HG02588 (cell line): ENCODE measurements around the gene G6PD.
A peak's percentile ranks its signal among the peaks of the same experiment; 100 is the strongest.
"Not testable (repeated sequence)": the region's sequence is repeated elsewhere in the genome, so short reads cannot be mapped to it uniquely, and the experiment has no call there.

Source experiments
- ATAC-seq: cut with Tn5 transposase; IDR thresholded peaks from one replicate; pipeline ENCODE4 v1.9.1; 2021; ENCODE audit warnings: mild to moderate bottlenecking, moderate library complexity; ENCODE audit not compliant: unreplicated experiment

G6PD gene

DNA sequence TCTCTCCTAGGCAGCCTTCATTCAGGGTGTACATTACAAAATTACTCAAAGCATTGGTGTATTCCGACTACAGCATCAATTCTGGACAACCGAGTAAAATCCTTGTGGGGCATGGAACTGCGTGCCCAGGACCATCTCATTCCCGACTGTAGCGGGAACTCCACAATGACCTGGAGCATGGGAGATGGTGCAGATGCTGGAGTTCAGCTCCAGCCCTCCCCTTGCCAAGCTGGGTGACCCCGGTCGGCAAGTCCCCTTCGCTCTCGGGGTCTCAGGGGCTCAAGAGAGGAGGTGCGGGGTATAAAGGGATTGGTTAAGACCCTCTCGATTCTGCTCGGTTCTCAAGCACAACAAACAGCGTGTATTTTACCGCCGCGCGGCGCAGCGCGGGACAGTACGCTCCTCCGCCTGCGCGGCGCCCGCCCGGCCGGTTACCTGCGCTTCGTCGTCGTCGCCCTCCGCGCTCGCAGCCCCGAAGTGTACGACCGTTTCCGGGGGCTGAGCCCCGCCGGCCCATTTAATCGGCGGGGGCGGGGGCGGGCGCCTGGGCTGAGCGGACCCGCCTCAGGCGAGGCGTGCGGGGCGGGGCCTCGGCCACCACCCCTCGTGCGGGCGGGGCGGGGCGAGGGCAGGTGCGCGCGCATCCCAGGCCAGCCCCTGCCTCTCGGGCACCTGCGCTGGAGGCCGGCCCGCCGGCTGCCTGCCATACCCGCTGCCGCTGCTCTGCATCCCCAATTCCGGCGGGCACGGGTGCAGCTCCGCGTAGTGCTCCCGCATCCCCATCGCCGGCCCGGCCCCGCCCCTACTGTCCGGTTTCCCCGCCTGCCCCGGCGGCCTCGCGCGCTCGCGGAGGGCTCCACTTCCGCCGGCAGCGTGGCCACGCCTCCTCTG is at the start of gene G6PD:
Gene G6PD (minus strand): TSS at position 493 of the 891 bp plus-strand sequence. CDS start 691 bp downstream, outside the sequence.
- peak; percentile 51 for ATAC-seq

DNA sequence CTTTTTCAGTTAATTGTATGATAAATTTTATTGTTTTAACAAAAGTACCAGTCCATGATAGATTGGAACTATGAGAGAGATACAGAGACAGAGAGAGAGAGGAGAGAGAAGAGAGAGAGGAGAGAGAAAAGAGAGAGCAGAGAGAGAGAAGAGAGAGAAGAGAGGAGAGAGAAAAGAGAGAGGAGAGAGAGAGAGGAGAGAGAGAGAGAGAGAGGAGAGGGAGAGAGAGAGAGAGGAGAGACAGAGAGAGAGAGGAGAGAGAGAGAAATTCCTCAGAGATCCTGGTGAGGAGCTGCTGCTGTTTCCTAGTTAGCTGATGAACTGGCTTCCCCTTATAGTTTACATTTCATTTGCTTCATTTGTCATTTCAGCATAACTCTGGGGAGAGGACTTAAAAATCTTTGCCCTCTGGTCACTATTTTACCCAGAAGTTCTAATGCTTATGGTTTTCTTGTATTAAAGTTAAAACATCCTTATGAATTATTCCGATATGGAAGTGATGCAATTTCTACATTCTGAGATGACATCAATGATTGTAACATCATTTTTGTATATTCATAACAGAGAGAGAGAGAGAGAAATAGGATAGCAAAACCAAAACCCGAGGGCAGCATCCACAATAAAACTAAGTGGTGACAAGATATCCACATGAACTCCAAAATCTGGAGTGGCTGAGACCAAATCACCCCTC is 49.1 kb upstream of the G6PD start:
- ATAC-seq, result no peak

DNA sequence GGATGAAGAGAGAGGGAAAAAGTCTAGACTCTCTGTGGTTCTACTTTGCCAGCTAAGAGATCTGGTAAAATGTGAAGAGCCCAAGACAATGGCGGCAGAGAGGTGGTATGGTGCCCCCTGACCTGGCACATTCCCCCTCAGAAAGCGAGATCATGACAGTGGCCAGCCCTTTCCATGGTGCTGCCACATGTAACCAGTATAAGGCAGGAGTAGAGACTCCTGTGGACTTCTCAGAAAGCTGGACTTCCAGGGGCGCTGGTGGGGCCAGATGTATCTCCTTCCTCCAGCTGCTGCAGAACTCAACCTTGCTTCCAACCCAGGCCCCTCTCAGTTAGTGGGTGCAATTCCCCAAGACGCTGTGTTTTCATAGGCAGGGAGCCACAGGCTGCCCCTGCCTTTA is 47.8 kb upstream of the G6PD start:
- no peak for ATAC-seq

DNA sequence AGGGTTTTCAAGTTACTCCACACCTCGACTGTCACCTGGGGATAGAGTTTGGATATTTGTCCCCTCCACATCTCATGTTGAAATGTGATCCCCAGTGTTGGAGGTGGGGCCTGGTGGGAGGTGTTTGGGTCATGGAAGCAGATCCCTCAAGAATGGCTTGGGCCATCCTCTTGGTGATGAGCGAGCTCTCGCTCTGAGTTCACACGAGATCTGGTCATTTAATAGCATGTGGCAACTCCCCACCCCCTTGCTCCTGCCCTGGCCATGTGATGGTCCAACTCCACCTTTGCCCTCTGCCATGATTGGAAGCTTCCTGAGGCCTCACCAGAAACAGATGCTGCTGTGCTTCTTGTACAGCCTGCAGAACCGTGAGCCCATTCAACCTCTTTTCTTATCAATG is 46.6 kb upstream of the G6PD start:
- no peak for ATAC-seq

DNA sequence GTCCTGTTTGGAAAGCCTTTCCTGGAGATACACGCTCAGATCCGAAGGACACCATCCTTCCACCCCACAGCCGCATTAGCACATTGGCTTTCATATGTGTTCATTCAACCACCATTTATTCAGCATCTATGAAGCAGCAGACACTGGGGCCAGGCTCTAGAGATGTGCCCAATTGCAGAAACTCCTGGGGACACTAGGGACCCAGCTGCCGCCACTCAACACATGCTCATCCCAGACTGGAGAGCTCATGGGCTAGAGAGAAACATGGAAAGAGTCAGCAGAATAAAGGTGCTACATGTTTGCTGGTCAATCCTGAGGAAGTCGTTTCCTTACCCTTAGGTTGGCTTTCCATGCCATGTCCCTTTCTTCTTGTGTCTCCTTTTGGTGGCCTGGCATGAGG is 45.9 kb upstream of the G6PD start:
- ATAC-seq, result no peak

DNA sequence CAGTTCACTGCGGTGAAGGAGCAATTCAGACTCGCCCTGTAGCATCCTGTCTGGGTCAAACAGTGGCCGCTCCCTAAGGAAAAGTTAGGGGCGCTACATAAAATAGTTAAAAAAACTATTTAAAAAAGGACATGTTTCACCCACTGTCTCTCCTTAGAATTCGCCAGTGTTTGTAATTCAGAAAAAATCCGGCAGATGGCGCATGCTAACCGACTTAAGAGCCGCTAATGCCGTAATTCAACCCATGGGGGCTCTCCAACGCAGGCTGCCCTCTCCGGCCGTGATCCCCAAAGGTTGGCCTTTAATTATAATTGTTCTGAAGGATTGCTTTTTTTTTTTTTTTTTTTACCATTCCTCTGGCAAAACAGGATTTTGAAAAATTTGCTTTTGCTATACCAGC is 43.8 kb upstream of the G6PD start:
- ATAC-seq, result not testable (repeated sequence)

DNA sequence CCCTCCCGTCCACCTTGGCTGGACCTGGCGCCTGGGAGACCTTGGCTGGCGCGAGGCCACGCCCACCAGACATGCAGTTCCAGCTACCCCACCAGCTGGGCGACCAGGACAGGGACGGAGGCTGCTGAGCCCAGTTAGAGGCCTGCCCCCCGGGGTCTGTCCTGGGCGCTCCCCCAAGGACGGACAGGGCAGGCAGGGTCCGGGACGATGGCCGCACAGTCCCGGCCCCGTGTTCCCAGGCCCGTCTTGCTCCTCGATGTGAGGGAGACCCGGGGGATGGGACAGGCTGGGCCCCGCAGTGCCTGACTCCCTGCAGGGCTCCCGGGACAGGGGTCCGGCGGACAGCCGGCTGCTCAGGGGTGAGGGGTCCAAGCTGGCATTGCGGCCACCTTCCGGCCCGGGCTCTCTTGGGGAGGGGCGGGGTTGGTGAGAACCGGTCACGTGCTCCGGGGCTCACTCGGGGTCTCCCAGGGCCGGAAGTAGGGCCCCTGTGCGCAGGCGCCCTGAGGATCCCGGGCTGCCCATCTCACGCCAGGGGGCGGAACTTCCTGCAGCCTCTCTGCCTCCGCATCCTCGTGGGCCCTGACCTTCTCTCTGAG is 38.0 kb upstream of the G6PD start, which contains the start of gene CTAG1A:
Gene CTAG1A (plus strand): TSS at position 549 of the 599 bp plus-strand sequence. CDS start 74 bp downstream, outside the sequence.
- not testable (repeated sequence) for ATAC-seq

DNA sequence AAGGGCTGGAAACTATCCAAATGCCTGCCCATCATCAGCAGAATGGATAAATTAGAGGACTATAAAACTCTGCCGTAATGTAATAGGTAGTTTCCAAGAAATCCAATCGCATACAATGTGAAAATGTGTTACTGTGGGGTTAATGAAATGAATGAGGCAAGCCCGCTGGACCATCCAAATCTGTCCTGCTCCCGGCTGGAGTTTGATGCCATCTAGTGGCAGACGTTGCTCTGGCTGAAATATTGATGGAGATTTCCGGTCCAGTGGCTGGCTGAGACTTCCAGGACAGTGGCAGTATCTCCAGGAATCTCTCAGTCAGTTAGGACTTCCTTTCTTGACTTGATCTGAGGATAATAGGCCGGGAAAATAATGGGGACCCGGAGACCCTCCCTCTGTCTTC is 36.3 kb upstream of the G6PD start:
- ATAC-seq, result not testable (repeated sequence)

DNA sequence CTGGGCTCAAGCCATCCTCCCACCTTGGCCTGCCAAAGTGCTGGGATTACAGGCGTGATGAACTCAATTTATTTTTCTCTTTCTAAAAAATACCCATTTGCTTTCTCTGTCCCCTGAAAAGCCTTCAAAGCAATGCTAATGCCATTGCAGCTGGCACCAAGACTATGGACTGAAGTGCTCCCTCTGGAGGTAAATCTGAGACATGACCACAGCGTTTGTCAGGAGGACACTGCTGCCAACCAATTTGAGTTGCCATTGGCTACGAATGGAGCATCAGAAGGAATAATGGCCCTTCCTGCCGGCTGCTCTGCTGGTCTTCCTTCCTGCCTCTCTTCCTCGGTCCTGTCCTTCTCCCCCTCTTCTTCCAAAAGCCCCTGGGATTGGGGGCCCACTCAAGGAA is 28.4 kb upstream of the G6PD start:
- ATAC-seq, result not testable (repeated sequence)

DNA sequence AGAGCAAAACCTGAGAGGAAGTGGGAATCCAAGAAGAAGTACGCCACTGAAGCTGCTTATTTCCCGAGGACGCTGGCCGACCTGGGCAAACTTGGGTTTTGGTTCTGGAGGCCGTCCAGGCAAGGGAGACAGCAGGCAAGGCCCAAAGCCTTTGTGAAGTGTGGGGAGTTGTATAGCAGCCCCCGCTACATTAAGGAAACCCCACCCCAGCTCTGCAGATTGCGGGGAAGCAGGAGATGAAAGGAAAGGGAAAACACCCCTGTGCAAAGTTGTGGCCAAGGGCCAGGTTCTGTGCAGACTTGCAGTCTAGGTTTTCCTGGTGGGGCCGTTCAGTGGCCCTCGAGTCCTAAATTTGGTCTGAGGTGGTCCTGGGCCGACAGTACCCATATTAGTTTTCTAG is 26.4 kb upstream of the G6PD start:
- ATAC-seq, result not testable (repeated sequence)

DNA sequence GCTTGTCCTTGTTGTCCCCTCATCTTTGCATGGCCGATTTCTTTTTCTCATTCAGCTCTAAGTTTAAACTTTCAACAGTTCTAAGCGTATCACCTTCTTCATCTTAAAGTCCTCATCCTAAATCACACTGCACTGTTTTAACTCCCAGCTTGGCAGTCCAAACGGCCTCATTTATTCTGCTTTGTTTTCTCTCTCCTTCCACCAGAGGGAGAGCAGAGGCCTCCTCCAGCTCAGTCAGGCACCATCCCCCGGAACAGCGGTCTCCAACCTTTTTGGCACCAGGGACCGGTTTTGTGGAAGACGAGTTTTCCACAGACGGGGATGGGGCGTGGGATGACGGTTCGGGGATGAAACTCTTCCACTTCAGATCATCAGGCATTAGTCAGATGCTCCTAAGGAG is 23.7 kb upstream of the G6PD start:
- ATAC-seq, result not testable (repeated sequence)

DNA sequence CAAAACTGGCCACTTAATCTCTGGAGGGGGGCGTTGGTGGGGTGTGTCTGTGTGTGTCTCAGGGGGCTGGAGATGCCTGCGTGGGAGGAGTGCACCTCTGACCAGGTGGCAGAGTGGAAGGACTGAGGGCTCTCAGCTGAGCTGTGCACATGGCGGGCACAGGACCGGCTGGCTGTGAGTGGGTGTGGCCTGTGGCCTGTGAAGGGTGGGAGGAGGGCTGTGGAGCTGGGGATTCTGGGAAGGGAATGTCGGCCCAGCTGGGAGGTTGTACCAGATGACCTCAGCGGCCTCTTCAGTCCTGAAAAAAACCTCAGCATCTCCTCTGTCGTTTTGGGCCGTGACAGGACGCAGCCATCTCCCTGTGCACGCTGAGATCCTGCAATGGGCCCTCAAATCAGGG is 15.6 kb upstream of the G6PD start:
- ATAC-seq, result not testable (repeated sequence)

DNA sequence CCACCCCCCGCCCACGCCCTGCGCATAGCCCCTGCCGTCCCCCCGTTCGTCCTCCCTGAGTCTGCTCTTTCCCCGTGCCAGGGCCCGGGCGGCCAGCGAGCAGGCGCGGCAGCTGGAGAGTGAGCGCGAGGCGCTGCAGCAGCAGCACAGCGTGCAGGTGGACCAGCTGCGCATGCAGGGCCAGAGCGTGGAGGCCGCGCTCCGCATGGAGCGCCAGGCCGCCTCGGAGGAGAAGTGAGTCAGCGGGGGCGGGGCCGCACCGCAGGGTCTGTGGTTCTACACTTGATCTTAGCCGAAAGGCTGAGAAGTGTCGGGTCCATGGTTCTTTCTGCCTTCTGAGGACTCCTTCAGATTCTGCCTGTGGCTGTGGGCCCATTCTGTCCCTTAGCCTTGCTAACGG is 13.7 kb upstream of the G6PD start:
- ATAC-seq, result not testable (repeated sequence)

DNA sequence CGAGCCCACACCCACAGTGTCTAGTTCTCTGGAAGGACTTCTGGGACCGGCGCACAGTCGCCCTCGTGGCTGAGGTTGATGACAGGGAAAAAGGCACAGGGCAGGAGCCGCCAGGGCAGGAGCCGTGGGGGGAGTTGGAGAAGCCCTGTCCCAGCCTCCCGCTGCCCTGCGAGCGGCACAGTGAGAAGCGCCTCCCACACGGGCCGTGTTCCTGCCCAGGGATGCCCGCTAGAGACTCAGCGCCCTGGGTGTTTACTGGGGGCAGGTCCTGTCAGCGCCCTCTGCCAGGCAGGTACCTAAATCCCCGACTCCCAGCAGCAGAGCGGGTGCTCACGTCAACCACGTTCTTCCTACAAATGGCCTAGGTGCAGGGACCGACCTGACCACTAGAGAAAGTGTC is 12.2 kb upstream of the G6PD start:
- ATAC-seq, result not testable (repeated sequence)

DNA sequence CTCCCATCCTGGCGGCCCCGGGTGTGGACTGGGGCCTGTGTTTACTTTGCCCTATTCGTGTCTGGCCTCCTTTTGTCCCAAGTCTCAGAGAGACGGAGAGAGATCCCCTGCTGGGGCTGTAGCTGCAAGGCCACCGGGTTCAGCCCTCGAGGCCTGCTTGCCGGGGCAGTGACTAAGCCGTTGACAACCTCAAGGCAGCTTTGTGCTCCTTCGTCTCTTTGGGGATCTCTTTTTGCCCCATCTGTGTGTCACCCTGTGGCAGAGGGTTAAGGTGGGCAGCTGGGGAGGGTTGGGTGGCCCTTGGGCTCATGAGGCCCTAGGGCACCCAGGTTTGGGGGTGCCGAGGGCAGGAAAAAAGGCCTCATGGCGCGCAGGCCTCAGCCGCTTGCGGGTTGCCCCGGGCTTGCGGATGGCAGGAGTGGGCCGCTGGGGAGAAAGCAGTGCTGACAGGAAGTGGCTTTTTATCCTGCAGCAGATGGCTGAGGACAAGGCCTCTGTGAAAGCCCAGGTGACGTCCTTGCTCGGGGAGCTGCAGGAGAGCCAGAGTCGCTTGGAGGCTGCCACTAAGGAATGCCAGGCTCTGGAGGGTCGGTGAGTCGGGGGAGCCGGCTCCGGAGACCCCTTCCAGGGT is 11.5 kb upstream of the G6PD start:
- ATAC-seq, result not testable (repeated sequence)

DNA sequence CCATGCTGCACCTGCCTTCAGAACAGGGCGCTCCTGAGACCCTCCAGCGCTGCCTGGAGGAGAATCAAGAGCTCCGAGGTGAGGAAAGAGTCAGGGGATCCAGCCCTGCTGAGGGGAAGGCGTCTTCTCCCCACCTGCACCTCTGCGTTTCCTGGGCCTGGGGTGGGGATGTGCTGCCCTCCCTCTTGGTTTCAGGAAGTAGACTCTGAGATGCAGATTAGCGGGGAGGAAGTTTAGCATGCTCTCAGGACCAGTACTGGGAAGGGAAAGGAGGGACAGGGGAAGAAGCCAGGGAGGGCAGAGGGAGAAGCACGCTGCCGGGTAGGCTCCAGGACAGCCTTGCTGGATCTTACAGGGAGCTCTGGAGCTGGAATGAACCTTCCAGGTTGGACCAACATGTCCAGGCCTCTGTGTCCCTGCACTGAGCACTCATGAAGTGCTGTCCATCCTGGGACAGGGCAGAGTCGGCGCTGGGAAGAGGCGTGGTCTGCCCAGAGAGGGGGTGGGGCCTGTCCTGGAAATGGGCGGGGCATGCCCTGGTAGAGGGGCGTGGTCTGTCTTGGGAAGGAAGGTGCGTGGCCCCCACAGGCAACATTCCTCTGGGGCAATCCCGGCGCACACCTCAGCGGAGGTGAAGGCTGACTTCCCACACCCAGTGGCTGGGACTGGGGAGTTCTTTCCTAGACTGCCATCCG is 5.6 kb upstream of the G6PD start:
- ATAC-seq, result not testable (repeated sequence)

DNA sequence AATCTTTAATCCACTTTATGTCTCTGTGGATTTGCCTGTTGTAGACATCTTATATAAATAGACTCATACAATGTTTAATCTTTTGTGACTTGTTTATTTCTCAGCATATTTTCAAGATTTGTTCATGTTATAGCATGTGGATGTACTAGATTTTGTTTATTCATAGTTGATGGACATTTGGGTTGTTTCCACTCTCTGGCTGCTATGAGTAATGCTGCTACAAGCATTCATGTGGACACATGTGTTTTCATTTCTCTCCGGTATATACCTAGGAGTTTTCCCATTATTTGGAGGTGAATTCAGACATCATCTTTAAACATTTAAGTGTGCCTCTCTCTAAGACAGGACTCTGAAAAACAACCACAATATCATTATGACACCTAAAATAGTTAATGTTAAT is 3.1 kb upstream of the G6PD start:
- ATAC-seq, result no peak

DNA sequence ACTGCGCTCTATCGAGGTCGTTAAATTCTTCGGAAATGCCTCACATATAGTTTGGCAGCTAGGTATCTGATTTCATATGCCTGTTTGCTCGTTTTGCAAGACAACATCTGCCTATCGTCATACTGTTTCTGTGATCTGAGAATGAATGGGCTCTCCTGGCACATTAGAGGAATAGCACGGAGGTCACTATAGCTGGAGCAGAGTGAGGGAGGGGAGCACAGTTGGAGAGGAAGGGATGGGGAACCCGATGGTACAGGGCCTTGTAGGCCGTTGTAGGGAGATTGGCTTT is 1.3 kb upstream of the G6PD start:
- ATAC-seq, result no peak

DNA sequence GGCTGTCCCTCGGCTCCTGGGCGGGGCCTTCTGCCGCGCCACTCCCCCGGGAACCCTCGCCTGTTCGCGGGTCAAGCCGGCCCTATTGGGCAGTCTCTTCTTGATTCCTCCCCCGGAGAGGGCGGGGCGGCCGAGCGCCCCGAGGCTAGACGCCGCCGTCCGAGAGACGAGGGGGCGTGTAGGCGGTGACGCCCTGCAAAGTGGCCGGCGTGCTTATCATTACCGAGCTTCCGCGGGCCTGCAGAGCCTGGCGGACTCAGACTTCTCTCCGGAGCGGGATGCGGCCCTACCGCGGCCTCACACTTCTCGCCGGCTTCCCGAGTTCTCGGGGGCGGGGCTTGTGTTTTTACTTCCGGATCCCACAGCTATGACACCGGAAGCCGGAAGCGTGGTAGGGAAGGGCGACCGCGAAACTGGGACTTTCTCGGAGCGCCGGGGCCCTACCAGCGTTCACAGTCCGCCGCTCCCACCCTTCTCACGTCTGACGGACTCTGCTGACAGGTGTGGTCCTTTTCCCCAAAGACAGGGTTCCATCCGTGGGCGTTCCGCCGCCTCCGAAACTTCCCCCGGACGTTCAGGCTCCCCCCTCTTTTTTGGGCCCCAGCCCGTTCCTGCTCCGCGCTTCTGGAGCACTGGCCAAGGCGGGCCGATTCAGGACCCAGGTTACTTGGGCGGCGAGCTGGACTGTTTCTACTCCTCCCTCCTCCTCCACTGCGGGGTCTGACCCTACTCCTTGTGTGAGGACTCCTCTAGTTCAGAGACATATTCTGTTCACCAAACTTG is 790 bp upstream of the G6PD start, which contains the start of gene IKBKG:
Gene IKBKG (plus strand): TSS at position 376 of the 783 bp plus-strand sequence. CDS start 4,383 bp downstream, outside the sequence.
- peak; percentile 78 for ATAC-seq
